GM18502 (cell line): ENCODE data around the gene ADAMTS7.
"Not testable (repeated sequence)": the region's sequence is repeated elsewhere in the genome, so short reads cannot be mapped to it uniquely, and the experiment has no call there.

Source experiments
- ATAC-seq: cut with Tn5 transposase; IDR thresholded peaks from one replicate; pipeline ENCODE4 v1.9.1; 2021; ENCODE audit warnings: mild to moderate bottlenecking; ENCODE audit not compliant: unreplicated experiment, poor library complexity

The ADAMTS7 gene

DNA sequence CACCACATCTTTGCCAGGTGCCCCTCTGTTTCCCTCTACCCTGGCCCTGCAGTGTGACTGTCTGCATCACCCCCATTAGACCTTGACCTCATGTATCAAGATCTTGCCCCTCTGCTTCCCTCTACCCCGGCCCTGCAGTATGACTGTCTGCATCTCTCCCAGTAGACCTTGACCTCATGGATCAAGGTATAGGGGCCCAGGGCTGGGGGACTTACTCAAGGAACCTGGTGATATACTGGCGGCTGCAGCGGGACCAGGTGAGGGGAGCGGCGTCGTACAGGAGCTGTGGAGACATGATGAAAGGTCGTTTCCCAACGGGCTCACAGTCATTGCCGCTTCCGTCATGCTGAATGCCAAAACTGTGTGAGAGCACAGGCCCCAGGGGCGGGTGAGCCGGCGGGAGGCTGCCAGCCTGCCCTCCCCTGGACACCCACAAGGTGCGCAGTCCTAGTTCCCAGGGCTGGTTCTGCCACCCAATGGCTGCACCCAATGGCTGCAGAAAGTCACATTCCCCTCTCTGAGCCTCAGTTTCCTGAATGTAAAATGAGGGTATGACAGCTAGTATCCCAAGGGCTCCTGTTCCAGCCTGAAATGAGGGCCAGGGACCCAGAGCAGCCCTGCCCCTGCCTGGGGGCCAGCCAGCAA, 23.1 kb downstream of the ADAMTS7 start:
- ATAC-seq, result no peak

DNA sequence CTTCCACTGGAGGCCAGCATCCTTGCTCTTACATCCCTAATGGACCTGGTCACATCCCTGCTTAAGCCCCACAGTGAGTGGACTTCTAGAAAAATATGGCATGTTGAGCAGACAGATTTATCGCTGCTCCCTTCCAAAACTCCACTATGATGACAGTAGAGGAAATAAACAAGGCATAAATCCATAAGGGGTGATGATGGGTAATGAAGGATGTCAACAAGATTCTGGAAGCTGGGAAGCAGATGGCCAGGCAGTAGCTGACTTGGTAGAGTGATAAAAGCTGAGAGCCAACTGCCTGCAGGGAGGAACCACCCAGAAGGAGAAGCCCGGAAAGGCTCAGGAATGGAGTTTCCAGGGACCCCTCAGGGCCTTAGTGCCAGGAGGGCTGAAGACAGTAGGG, 28.9 kb downstream of the ADAMTS7 start:
- not testable (repeated sequence) for ATAC-seq

- not testable (repeated sequence) for ATAC-seq
Observed at GRCh38 chr15:78781381-78781780, 29.9 kb downstream of the ADAMTS7 start.

- ATAC-seq, result not testable (repeated sequence)
Observed at GRCh38 chr15:78779975-78780374, 31.3 kb downstream of the ADAMTS7 start.

GRCh38 chr15:78779176-78779785, 32.0 kb downstream of the ADAMTS7 start:
- ATAC-seq, result not testable (repeated sequence)

DNA sequence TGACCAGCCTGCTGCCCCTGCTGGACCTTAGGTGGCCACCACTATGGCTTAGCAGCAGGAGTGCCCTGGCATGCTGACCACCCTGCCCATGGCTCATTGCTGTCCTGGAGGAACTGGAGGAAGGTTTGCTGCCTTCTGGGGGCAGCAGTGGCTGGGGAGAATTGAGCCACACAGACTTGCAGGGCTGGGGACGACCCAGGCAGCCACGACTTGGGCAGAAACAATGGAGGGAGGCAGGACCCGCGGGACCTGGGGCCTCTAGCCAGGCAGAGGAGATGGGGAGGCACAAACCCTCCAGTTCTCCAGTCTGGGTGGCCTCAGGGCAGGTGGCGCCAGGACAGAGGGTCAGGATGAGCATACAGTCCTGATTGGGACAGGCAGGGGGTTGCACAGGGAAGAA, 32.8 kb downstream of the ADAMTS7 start:
- ATAC-seq, result no peak

- ATAC-seq, result not testable (repeated sequence)
Observed at GRCh38 chr15:78777953-78778345, 33.3 kb downstream of the ADAMTS7 start.

GRCh38 chr15:78777290-78777952, 33.8 kb downstream of the ADAMTS7 start:
- ATAC-seq, result not testable (repeated sequence)

DNA sequence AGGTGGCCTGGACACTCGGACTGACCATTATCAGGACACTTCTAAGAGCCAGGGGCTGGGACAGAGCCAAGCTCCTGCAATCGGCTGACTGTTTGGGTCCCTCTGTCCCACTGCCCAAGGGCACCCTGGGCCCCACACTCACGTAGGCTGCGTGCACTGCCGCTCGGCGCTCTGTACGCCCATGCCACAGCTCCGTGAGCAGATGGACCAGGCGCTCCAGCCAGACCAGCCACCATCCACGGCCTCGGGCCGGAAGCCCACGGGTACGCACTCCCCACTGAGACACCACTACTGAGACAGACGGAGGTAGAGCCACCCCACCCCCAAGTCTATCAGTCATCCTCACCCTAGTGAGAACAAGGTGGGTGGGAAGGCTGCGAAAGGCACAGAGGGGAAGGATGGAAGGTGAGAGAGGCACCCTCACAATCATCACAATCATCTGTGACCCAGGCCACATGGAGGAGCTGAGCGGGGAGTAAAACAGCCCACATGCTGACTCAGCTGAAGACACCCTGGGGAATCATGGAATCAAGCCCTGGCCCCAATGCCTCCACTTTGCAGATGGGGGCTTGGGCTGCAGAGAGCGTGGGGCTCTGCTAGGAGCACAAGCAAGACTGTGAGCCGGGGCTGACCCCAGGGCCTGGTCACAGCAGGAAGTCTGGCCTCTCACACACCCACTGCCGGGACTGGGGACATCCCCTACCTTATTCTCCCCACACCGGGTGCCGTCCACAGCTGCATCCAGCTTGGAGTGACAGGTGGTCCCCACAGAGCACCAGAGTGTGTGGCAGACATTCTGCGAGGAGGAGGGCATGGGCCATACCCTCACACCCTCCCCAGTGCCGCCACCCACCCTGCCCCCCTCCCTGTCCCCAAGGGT, 35.0 kb downstream of the ADAMTS7 start:
- ATAC-seq, result not testable (repeated sequence)

DNA sequence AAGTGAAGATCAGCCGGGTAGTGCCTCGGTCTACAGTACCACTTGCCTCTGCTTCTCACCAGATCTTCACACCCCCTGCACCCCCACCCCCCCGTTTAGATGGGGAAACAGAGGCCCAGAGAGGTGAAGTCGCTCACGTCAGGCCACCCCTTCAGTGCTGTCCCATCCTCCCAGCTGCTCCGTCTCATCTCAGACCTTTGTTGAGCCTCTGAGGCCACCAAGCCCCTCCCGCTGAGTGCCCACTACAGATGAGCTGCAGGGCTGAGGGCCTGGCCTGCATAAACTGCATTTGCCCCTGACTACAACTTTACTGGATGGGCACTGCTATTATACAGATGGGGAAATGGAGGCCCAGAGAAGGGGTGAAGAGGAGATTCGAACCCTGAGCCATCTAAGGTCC, 35.8 kb downstream of the ADAMTS7 start:
- no peak for ATAC-seq

DNA sequence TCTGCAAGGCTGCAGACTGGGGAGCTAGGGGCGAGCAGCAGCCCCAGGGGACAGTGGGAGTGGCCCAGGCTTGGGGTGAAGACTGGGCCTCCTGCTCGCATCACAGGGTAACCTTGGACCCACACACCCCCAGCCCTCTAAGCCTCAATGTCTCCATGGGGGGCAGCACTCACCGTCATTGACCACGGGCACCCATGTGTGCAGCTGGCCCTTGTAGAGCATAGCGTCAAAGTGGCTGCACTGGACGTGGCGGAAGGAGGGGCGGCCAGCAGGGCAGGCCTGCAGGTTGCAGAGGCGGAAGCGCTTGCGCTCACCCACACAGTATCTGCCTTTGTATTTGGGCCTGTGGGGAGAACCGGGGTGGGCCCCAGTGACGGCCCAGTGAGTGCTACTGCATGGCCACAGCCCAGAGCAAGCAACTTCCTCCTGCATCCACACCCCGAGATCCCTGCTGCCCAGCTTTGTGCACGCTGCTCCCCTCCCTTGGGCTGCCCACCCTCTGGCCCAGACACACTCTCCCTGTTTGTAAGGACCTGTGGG, 36.7 kb downstream of the ADAMTS7 start:
- not testable (repeated sequence) for ATAC-seq

- ATAC-seq, result not testable (repeated sequence)
Observed at GRCh38 chr15:78773765-78774450, 37.4 kb downstream of the ADAMTS7 start.

DNA sequence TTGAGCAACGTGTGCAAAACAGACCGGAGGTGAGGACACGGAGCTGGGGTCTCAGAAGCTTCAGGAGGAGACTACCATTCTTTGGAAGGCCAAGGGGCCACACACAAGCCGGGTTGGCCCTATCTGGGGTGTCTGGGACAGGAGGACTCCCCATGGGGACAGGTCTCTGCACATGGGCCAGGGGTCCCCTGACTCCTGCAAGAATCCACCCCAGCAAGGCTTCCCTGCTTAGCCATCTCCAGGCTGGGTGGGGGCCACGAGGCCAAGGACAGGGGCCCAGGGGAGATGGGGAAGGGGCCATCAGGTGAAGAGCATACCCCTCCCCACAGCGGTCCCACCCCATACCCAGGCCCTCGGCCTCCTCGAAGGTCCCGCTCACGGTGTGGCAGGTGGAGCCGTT, 38.5 kb downstream of the ADAMTS7 start:
- ATAC-seq, result no peak

DNA sequence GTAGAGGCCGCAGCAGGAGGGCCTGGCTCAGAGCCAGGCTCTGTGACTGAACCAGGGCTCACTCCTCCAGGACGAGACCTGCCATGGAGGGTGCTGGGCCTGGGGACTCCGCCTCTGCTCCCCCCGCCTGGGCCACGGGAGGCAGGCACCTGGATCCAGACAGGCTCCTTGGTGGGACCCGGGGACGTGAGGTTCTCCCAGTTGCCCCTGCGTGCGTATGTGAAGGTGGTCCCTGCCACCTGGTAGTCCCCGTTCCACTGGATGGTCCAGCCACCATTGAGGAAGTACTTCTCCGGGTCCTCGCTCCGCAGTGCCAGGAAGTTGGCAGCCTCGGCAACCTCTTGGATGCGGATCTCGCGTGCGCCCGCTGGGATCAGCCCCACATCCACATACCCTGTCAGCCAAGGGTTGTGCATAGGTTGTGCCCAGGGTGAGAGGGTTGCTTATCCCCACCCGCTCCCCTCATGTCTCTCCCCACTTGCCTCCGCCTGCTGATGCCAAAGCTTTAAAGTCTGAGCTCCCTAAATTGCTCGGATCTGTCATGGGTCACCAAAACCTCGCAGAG, 39.7 kb downstream of the ADAMTS7 start:
- not testable (repeated sequence) for ATAC-seq

DNA sequence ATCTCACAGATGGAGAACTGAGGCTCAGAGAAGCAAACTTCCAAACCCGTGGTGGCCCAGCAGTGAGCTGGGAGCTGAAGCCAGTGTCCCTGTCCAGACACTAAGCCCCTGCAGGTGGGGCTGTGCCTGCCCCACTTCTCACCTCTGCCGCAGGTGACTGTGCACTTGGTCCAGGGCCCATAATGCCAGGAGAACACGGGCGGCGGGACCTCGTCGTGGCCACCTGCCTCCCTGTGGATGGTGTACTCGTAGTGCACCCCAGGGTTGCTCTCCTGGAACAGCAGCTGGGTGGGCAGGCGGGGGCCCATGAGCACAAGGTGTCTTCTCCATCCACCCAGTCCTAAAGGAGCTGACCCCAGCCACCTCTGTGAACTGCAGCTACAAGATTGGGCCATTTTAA, 40.2 kb downstream of the ADAMTS7 start:
- ATAC-seq, result not testable (repeated sequence)

GRCh38 chr15:78769473-78770225, 41.6 kb downstream of the ADAMTS7 start:
- not testable (repeated sequence) for ATAC-seq

- ATAC-seq, result no peak
Observed at GRCh38 chr15:78768531-78769408, 42.5 kb downstream of the ADAMTS7 start.

DNA sequence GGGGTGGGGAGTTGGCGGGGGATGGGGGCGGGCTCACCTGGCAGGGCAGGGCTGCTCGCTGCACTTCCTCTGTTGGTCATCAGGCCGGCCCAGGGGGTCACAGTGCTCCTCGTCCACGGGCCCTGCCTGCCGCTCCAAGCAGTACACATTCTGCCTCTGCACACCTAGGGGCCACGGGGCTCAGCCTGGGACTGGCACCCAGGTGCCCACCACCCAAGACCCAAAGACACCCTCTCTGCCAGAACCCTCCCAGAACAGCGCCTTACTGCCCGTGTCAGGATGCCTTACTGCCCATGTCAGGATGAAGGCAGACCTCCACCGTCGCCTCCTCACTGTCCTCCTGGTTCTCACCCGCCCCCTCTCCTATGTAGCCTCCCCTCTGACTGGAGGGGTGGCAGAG, 43.2 kb downstream of the ADAMTS7 start:
- no peak for ATAC-seq
